MM.1S (cell line): Measurements from ENCODE around the gene CMPK2.

ENCODE experiments used
- DNase-seq: peaks from one replicate; pipeline ENCODE4 v3.0.0-alpha.2; 2015
- H2AFZ ChIP-seq: fragments of 300-600 bp; sonication (generic); 2 replicates; pipeline ENCODE4 v1.6.0; 2016; ENCODE audit warnings: antibody characterized with exemption, low read length
- H3F3A ChIP-seq: fragments of 300-600 bp; sonication (generic); 2 replicates; pipeline ENCODE4 v1.6.1; 2016; ENCODE audit warnings: mild to moderate bottlenecking, antibody characterized with exemption, low read length, moderate library complexity, mixed read lengths; ENCODE audit not compliant: insufficient read depth
- H3K27ac ChIP-seq: fragments of 300-600 bp; sonication (generic); 2 replicates; pipeline ENCODE4 v1.5.1; 2016; ENCODE audit warnings: mild to moderate bottlenecking, low read length
- H3K27me3 ChIP-seq: fragments of 300-600 bp; sonication (generic); replicated peaks from 2 replicates; pipeline ENCODE4 v1.6.0; 2016; ENCODE audit warnings: low read length; ENCODE audit not compliant: insufficient read depth
- H3K36me3 ChIP-seq: fragments of 300-600 bp; sonication (generic); replicated peaks from 2 replicates; pipeline ENCODE4 v1.6.1; 2016; ENCODE audit warnings: mild to moderate bottlenecking, low read length, mixed read lengths; ENCODE audit not compliant: insufficient read depth
- H3K4me1 ChIP-seq: fragments of 300-600 bp; sonication (generic); 2 replicates; pipeline ENCODE4 v1.6.1; 2016; ENCODE audit warnings: low read length, mixed read lengths
- H3K4me2 ChIP-seq: fragments of 300-600 bp; sonication (generic); 2 replicates; pipeline ENCODE4 v1.6.0; 2016; ENCODE audit warnings: low read depth, low read length
- H3K4me3 ChIP-seq: fragments of 300-600 bp; sonication (generic); 2 replicates; pipeline ENCODE4 v1.5.1; 2016; ENCODE audit warnings: low read length, mixed read lengths
- H3K79me2 ChIP-seq: fragments of 300-600 bp; sonication (generic); 2 replicates; pipeline ENCODE4 v1.6.1; 2016; ENCODE audit warnings: mixed run types, low read length, mixed read lengths
- H3K9ac ChIP-seq: fragments of 300-600 bp; sonication (generic); 2 replicates; pipeline ENCODE4 v1.6.1; 2016; ENCODE audit warnings: low read length, mixed read lengths
- H3K9me2 ChIP-seq: fragments of 300-600 bp; sonication (generic); replicated peaks from 2 replicates; pipeline ENCODE4 v1.6.1; 2016; ENCODE audit warnings: mild to moderate bottlenecking, low read length, mixed read lengths; ENCODE audit not compliant: insufficient read depth
- H3K9me3 ChIP-seq: fragments of 300-600 bp; sonication (generic); replicated peaks from 2 replicates; pipeline ENCODE4 v1.6.1; 2016; ENCODE audit warnings: mild to moderate bottlenecking, low read length, mixed read lengths; ENCODE audit not compliant: insufficient read depth
- H4K20me1 ChIP-seq: fragments of 300-600 bp; sonication (generic); 2 replicates; pipeline ENCODE4 v1.6.1; 2016; ENCODE audit warnings: mild to moderate bottlenecking, low read length, moderate library complexity, mixed read lengths; ENCODE audit not compliant: insufficient read depth
- CTCF ChIP-seq: fragments of 300-600 bp; sonication (generic); IDR thresholded peaks from 2 replicates; pipeline ENCODE4 v1.5.1; 2016; ENCODE audit warnings: antibody characterized with exemption, low read length, mixed read lengths
- EZH2 ChIP-seq: fragments of 300-600 bp; sonication (generic); optimal IDR thresholded peaks from 2 replicates; pipeline ENCODE3; 2017; ENCODE audit warnings: low read depth, mild to moderate bottlenecking, antibody characterized with exemption, low read length, mixed read lengths
- EZH2phosphoT487 ChIP-seq: fragments of 300-600 bp; sonication (generic); IDR thresholded peaks from 2 replicates; pipeline ENCODE4 v1.6.1; 2018; ENCODE audit warnings: antibody characterized with exemption, low read length

CMPK2 gene

GRCh38 chr2:6913415-6914157 is 47.9 kb upstream of the CMPK2 start:
- H3K4me3 ChIP-seq = no peak overlapping the region
- H3K27ac ChIP-seq = no peak overlapping the region
- no peak for DNase-seq
- TF ChIP-seq EZH2 (no peak), CTCF (no peak), EZH2phosphoT487 (no peak)
- no peaks in the 10 kb centered on the region for H3K9me3 ChIP-seq
- H3K9ac ChIP-seq = no peak overlapping the region
- H3K79me2 ChIP-seq = no peaks in the 10 kb centered on the region
- H4K20me1 ChIP-seq = no peaks in the 10 kb centered on the region
- H3K9me2 ChIP-seq = no peaks in the 10 kb centered on the region
- peaks cover 21% of the 10 kb centered on the region; the same call in 1 of the 2 replicates for H3K27me3 ChIP-seq
- H3K4me1 ChIP-seq = peaks cover 17% of the 10 kb centered on the region
- H3F3A ChIP-seq = peaks cover 4% of the 10 kb centered on the region; the same call in 1 of the 2 replicates
- no peaks in the 10 kb centered on the region for H3K36me3 ChIP-seq
- H3K4me2 ChIP-seq = no peak overlapping the region
- H2AFZ ChIP-seq = no peak overlapping the region

GRCh38 chr2:6911721-6912120 is 46.0 kb upstream of the CMPK2 start:
- no peak overlapping the region for H3K4me2 ChIP-seq
- no peaks in the 10 kb centered on the region for H4K20me1 ChIP-seq
- peaks cover 23% of the 10 kb centered on the region; the same call in 1 of the 2 replicates for H3K27me3 ChIP-seq
- H3K4me1 ChIP-seq = peaks cover 17% of the 10 kb centered on the region
- H3K9me2 ChIP-seq = no peaks in the 10 kb centered on the region
- no peak for DNase-seq
- no peak overlapping the region for H2AFZ ChIP-seq
- H3K27ac ChIP-seq = no peak overlapping the region
- TF ChIP-seq EZH2phosphoT487 = no peak
- no peak for TF ChIP-seq CTCF
- TF ChIP-seq EZH2 = no peak
- no peaks in the 10 kb centered on the region for H3K9me3 ChIP-seq
- H3K9ac ChIP-seq = no peak overlapping the region
- peaks cover 4% of the 10 kb centered on the region; the same call in 1 of the 2 replicates for H3F3A ChIP-seq
- H3K79me2 ChIP-seq = no peaks in the 10 kb centered on the region
- no peaks in the 10 kb centered on the region for H3K36me3 ChIP-seq
- no peak overlapping the region for H3K4me3 ChIP-seq

GRCh38 chr2:6909431-6910385 is 44.0 kb upstream of the CMPK2 start:
- no peak overlapping the region for H3K27ac ChIP-seq

More at GRCh38 chr2:6909431-6910385, 44.0 kb upstream of the CMPK2 start:
- Histone ChIP-seq H3K27me3 (peaks cover 21% of the 10 kb centered on the region; the same call in 1 of the 2 replicates), H3K4me1 (peaks cover 17% of the 10 kb centered on the region), H3K4me2 (peak overlapping the region; percentile 32), H3K9me2 (no peaks in the 10 kb centered on the region), H3K4me3 (no peak overlapping the region), H3K9me3 (no peaks in the 10 kb centered on the region), H2AFZ (no peak overlapping the region), H3K9ac (no peak overlapping the region), H3F3A (peaks cover 4% of the 10 kb centered on the region; the same call in 1 of the 2 replicates), H4K20me1 (no peaks in the 10 kb centered on the region), H3K79me2 (no peaks in the 10 kb centered on the region), H3K36me3 (no peaks in the 10 kb centered on the region)
- DNase-seq = peak; percentile 67
- no peak for TF ChIP-seq CTCF
- TF ChIP-seq EZH2 = no peak
- no peak for TF ChIP-seq EZH2phosphoT487
